ENCODE data around the gene B3GNT9. TPM values are rescaled to one million over a fixed set of nuclear protein-coding genes. Genes with fewer than 3 reads are reported as not detected.

B3GNT9 gene
- total and polyA plus RNA-seq, 12 donors = 2.9 to 52.1 (median 19.6) TPM

DNA sequence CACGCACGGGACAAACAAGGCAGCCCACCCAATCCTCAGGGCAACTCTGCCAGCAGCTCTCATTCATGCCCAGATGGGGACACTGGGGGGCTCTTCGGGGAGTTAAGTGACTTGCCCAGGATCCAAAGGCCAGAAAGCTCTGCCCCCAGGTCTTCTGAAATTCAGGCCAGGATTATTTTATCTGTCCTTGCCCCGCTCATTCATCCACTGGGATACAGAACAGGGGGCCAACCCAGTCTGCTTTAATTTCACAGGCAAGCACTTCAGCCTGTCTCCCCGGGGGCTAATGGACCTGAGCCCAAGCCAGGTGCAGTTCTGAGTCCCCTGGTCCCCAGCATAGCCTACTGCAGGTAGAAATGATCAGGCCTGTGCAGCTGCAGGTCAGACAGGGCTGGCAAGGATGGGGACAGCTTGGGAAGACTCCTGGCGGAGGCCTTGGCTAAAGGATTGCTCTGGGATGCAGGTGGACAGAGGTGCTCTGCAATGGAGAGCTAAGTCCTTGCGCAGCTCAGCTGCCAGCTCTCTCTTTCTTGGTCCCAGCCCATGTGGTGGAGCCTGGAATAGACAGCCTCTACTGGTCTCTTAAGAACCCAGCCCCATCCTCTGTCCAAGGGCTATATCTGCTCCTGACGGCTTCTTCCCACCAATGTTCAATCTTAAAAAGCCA lies 766 bp upstream of the B3GNT9 start:
- intact Hi-C loops (cut with DNase I) = loop anchor here in 1 of 2 donors (10.0 kb wide), 1 partner anchor 137 kb away; no protein-coding TSS in a partner anchor
- DNase-seq = peak in 1 of 7 donors; percentile 8

GRCh38 chr16:67150047-67150832 lies 558 bp downstream of the B3GNT9 start:
- peaks cover 0 to 32% of the 10 kb centered on the region in 2 donors for H3K36me3 ChIP-seq (replicated peaks in 1 of 2)

More for the DNA sequence above, 766 bp upstream of the B3GNT9 start:
- H3K36me3 ChIP-seq (replicated peaks in 1 of 2) = peaks cover 0 to 19% of the 10 kb centered on the region in 2 donors
- TF ChIP-seq, protein P1, sequence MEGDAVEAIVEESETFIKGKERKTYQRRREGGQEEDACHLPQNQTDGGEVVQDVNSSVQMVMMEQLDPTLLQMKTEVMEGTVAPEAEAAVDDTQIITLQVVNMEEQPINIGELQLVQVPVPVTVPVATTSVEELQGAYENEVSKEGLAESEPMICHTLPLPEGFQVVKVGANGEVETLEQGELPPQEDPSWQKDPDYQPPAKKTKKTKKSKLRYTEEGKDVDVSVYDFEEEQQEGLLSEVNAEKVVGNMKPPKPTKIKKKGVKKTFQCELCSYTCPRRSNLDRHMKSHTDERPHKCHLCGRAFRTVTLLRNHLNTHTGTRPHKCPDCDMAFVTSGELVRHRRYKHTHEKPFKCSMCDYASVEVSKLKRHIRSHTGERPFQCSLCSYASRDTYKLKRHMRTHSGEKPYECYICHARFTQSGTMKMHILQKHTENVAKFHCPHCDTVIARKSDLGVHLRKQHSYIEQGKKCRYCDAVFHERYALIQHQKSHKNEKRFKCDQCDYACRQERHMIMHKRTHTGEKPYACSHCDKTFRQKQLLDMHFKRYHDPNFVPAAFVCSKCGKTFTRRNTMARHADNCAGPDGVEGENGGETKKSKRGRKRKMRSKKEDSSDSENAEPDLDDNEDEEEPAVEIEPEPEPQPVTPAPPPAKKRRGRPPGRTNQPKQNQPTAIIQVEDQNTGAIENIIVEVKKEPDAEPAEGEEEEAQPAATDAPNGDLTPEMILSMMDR (IDR thresholded peaks at IDR 0.05) = no peak
- TF ChIP-seq POLR2A (IDR thresholded peaks at IDR 0.05) = no peak
- H3K4me3 ChIP-seq = peak overlapping the region in 1 of 4 donors; percentile 78
- peaks cover 0 to 18% of the 10 kb centered on the region in 2 donors for H3K4me1 ChIP-seq (replicated peaks in 1 of 2)
- no peaks in the 10 kb centered on the region for H3K9me3 ChIP-seq (replicated peaks in 1 of 3)
- WGBS, 4 donors = 39 to 66% (median 51%) methylated on average over 5 to 8 of the region's 8 CpGs
- peak overlapping the region in 2 of 5 donors; percentile 85 to 92 for H3K27ac ChIP-seq
- no peaks in the 10 kb centered on the region for H3K27me3 ChIP-seq

DNA sequence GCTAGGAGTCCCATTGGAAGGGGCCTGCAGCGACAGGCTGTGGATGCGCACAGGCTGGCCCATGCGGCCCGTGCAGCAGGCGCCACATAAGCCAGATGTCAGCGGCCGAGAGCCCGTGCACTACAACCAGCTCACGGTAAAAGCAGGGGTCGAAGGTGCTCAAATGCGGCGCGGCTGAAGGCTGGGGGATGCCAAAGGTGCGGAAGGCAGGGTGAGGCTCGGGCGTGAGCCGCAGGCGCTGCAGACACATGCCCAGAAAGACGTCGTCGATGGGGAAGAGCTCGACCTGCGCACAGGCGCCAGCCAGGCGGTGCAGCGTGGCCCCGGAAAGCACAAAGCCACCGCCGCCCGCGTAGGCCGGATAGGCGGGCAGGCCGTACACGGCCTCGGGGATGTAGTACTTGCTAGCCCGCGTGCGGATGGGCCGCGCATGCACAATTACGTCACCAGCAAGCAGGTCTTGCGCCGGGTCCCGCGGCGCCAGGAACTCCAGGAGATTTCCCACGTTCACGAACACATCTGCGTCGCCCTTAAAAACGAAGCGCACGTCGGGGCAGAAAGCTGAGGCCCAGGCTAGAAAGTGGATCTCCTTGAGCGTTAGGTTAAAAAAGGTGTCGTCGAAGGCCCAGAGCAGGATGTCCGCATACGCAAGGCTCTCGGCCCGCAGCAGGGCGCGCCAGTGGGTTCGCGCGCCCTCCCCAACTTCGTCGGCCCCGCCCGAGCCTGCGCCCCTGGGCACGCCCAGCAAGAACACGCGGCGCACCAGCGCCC lies 1.3 kb downstream of the B3GNT9 start:
- no peaks in the 10 kb centered on the region for H3K9me3 ChIP-seq (replicated peaks in 1 of 3)
- H3K4me1 ChIP-seq (replicated peaks in 1 of 2) = peaks cover 0 to 6% of the 10 kb centered on the region in 2 donors
- H3K36me3 ChIP-seq (replicated peaks in 1 of 2) = peaks cover 0 to 40% of the 10 kb centered on the region in 2 donors
- peak overlapping the region in 1 of 4 donors; percentile 78 for H3K4me3 ChIP-seq
- DNase-seq = peak in 2 of 7 donors; percentile 7 to 52
- peak overlapping the region in 2 of 5 donors; percentile 85 to 92 for H3K27ac ChIP-seq
- no peaks in the 10 kb centered on the region for H3K27me3 ChIP-seq
- TF ChIP-seq, protein P1 (IDR thresholded peaks at IDR 0.05) = no peak
- TF ChIP-seq POLR2A (IDR thresholded peaks at IDR 0.05) = no peak
- WGBS, 4 donors = 66 to 93% (median 70%) methylated on average over 17 to 77 of the region's 77 CpGs
- intact Hi-C loops (cut with DNase I) = loop anchor here in 1 of 2 donors (10.0 kb wide), 1 partner anchor 135 kb away; no protein-coding TSS in a partner anchor

More at GRCh38 chr16:67150047-67150832, 558 bp downstream of the B3GNT9 start:
- Histone ChIP-seq H3K27ac (peak overlapping the region in 4 of 5 donors; percentile 65 to 92 (median 82)), H3K27me3 (no peaks in the 10 kb centered on the region), H3K4me1 (replicated peaks in 1 of 2) (peaks cover 0 to 12% of the 10 kb centered on the region in 2 donors), H3K9me3 (replicated peaks in 1 of 3) (no peaks in the 10 kb centered on the region), H3K4me3 (peak overlapping the region; percentile 30 to 78 (median 62))
- intact Hi-C loops (cut with DNase I) = loop anchor here in 1 of 2 donors (10.0 kb wide), 1 partner anchor 135 kb away; no protein-coding TSS in a partner anchor
- TF ChIP-seq POLR2A (IDR thresholded peaks at IDR 0.05) = no peak
- TF ChIP-seq, protein P1 (IDR thresholded peaks at IDR 0.05) = peak in 2 of 6 experiments; percentile 5 to 6
- 0 to 7% (median 4%) methylated on average over 4 to 92 of the region's 94 CpGs for WGBS, 4 donors
- peak in 6 of 7 donors; percentile 45 to 66 (median 53) for DNase-seq
